GM18505 (cell line): Measurements from ENCODE around the gene LTBP2.

Experiments used
- ATAC-seq: cut with Tn5 transposase; IDR thresholded peaks from one replicate; pipeline ENCODE4 v1.9.1; 2021; ENCODE audit not compliant: unreplicated experiment
- POLR2A ChIP-seq: IDR thresholded peaks from 4 replicates; pipeline ENCODE4 v1.6.1; 2011; ENCODE audit warnings: borderline replicate concordance; ENCODE audit not compliant: insufficient read depth, insufficient read length; ENCODE audit errors: extremely low read depth

The LTBP2 gene

DNA sequence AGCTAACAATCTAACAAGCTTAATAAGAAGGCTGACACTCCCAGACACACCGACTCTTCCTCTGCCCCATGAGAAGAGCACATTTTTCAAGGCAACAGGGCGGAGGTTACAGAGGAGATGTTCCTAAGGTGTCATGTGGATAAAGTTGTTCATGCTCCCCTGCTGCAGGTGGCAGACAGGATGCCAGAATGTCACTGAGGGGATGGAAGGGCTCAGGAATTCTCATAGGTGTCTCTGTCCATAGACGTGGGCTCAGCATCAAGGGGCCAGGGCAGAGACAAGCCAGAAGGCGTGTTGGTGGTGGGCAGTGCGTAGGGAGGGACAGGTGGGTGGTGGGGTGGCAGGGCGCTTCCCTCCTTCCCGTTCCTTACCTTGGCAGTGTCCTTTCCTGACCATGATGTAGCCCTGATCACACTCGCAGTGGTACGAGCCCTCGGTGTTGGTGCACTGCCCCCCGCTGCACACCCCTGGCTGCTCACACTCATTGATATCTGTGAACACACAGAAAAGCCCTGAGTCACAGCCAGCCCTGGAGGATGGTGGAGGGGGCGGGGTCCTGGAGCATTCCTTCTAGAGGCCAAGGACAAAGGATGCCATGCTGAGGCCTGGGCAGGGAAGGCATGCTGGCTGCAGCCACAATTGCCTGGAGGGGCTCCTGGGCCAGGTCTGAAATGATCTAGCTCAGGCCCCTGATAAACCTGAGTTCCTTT, 95.4 kb downstream of the LTBP2 start:
- no peak for ATAC-seq
- TF ChIP-seq POLR2A, result no peak

DNA sequence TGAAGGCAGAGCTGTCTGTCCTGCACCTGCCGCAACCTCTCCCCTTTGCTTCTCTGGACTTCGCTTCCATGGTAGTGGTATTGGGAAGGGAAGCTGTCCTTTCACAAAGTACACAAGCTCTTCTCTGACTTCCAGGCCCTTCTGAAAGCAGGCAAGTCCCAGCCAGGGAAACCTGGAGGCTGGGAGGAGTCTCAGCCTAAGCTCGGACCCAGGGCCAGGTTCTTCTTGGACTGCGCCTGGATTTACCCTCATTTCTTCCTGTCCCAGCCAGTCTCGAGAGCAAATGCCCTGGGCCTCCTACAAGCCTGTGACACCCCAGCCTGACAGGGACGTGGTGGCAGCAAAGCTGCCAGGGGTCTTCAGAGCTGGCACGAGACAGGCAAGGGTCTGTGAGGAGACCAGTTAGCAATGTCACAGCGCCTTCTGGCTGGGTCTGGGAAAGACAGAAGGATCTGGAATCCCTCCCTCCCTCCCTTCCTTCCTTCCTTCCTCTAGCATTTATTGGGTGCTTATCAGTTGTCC, 96.1 kb downstream of the LTBP2 start:
- no peak for TF ChIP-seq POLR2A
- ATAC-seq, result no peak

DNA sequence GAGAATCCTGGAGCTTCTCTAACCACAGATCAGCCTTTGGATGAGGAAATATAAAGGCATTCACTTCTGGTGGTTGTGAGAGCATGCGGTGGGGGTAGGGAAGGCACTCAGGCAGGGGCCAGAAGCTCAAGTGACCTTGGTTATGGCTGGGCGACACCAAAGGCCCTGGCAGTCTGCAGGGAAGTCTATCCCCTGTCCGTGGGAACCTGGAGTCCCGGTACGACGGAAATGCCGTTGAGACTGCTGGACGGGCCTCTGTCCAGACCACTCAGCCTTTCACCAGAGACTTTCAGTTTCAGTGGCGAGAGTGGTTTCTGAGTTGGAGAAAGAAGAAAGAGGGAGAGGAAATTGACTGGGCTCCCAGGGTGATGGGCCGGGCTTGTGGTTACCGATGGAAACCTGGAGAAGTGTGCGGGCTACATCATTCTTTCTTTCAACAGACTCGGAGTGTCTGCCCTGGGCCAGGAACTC, 97.5 kb downstream of the LTBP2 start:
- ATAC-seq, result no peak
- no peak for TF ChIP-seq POLR2A

DNA sequence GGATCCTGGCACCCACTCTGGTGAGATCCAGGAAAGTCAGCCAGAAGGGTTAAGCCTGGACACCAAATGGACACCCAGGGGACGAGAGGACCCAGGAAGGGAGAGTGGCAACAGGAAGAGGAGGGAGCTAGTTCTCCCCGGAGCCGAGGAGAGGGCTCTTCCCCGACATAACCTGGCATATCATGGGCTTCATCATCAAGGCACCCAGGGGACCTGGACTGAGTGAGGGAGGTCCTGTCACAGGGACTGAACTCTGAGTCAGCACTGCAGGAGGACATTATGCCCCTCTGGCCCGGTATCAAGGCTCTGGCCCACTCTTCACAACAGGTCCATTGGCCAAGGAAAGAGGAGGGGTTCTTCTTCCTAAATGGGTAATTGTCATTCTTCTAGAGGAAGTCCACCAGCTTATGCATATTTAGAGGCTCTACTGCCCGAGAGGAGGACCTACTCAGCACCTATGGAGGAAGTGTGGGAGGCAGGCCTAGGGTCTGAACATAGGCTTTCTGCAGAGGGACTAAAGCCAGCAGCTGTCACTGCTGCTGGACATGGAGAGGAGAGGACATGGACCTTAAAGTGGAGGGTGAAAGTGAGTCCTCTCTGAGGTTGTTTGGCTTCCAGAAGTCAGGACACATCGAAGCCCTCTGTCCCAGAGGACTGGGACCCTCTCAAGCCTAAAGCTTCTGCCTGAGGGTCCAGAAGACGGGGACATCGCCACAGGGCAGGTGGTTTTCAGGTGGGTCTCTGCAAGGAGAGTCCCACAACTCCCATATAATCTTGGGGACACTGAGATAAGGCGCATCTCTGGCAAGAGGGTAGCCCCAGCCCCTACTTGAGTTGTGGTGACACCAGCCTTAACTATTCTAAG, 99.8 kb downstream of the LTBP2 start:
- TF ChIP-seq POLR2A, result no peak
- ATAC-seq, result no peak

DNA sequence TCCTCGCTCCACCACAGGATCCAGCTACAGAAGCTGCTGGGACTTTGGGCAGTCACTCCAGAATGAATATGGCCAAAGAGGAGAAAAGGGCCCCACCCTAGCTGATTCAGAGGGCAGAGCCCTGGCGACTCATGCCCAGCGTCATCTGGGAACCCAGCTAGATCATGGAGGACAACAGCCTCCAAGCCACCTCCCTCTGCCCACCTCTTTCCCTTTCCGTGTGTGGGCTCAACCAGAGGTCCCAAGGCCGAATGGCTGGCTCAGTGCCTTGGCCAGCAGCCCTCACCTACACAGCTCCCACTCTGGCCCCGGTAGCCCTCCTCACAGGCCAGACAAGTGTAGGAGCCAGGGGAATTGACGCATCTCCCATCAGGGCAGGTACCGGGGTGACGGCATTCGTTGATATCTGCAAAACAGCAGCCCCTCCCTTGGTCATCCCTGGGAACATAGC, 101.1 kb downstream of the LTBP2 start:
- no peak for TF ChIP-seq POLR2A
- ATAC-seq, result no peak

DNA sequence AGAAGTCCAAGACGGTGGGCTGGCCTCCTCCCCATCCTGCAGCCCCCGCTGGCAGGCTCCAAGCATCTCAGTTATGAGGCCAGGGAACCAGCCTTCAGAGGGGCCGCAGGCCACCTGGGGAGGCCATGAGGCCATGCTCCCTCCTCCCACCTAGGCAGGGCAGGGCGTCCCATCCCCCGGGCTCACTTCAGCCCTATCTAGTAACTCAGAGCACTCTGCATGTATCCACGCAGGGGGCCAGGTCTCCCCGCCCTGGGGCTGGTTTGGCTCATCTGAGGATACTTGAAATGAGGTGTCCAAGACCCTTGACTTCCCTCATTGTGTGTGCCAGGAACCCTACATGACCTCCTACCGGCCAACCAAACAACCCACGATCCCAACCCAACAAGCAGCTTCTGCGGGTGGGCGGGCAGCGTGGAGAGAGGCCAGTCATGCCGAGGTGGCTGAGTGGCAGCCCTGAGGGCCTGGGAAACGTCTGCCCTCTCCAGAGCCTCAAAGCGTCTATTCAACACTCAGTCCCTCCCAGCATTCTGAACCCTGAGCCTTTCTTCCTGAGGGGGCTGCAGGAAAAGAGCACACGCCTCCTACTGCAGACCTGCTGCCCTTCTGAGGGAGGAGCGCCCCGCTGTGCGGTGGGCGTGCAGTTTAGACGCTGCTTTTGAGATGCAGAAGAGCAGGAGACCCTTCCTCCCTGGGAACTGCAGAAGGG, 101.7 kb downstream of the LTBP2 start:
- no peak for ATAC-seq

DNA sequence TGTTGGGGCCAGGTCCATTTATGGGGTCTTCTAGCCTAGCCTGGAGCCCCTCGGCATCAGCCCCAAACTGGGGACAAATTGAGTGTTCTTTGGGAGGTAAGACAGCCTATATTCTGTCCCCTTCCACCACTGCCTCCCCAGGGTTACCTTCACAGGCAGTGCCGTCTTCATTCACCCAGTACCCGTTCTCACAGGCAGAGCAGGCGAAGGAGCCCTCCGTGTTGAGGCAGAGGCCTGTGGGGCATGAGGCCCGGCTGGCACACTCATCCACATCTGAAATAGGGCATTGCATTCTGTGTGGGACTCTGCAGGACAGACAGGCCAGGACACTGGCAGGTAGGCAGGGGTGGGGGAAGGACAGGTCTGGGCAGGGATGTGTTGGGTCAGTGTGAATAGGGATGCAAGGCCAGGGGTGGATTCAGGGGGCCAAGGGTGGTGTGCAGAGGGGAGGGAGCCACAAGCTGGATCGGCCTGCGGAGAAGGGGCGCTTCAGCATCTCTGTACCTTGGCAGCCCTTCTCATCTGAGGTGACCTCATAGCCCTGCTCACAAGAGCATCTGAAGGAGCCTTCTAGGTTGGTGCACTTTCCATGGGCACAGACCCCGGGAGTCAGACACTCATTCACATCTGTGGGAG, 102.3 kb downstream of the LTBP2 start:
- ATAC-seq, result no peak
- no peak for TF ChIP-seq POLR2A

More for the DNA sequence above, 101.7 kb downstream of the LTBP2 start:
- TF ChIP-seq POLR2A, result no peak

DNA sequence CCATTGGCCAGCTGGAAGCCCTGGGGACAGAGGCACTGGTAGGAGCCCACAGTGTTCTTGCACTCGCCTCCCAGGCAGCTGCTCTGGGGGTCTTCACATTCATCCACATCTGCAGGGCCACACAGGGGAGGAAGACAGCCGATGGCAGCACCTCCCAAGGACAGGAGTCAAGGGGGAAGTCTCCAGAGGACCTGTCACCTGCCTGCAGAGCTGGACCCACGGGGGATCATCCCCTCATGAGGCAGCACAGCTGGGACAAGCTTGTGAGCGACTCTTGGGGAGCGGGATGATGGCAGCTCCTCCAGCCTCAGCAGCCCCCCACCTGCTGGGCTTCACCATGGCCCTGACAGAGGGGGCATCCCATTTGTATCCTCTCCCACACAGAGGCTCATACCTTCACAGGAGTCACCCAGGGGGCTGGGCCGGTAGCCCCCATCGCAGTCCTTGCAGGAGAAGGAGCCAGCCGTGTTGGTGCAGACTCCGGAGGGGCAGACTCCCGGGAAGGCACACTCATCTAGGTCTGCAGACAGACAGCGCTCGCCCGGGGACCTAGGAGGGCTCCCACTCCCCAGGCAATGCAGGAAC, 103.1 kb downstream of the LTBP2 start:
- no peak for ATAC-seq
- TF ChIP-seq POLR2A, result no peak

DNA sequence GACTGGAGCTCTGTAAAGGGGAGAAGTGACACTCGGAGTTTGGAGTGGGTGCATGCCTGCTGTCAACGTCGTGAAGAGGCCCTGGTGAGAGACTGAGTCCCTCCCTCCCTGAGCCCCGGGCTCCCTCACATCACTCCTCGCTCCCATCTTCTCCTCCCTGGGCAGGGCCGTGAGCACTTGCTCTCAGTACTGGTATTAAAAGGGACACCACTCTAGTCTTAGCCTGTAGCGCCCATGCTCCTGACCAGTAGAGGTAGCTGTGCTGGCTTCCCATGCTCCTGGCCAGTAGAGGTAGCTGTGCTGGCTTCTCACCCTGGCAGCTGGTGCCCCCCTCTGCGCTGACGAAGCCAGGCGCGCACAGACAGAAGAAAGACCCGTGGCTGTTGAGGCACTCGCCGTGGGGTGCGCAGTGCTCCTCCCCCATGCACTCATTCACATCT, 103.7 kb downstream of the LTBP2 start:
- no peak for TF ChIP-seq POLR2A
- no peak for ATAC-seq

DNA sequence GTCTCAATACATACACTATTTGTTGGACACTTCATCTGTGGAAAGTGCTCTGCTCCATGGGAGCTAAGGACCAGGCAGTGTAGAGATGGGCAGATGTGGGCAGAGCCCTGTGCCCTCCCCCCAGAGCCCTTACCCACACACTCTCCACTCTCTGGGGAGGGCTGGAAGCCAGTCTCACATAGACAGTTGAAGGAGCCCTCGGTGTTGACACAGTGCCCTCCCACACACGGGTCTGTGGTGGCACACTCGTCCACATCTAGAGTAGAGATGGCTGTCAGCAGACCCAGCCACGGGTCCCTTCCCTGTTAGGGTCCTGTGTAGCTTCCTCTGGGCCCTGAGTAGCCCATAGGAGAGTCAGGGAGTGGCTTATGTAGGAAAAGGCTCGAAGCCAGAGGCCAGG, 104.2 kb downstream of the LTBP2 start:
- no peak for TF ChIP-seq POLR2A
- ATAC-seq, result no peak

DNA sequence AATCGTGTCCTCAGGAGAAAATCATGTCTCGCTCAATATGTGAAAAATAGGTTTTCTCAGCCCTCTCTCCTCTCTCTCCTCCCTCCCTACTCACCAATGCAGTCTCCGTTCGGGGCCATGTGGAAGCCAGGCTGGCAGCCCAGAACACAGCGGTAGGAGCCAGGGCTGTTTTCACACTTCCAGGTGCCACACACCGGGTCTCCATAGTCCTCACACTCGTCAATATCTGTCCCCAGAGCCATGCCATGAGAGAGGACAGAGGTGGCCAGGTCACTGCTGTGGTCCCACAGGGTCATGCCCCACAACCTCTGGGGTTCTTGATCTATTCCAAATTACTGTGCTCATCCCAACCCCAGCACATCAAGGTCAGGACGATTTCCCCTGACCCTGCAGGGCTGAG, 105.0 kb downstream of the LTBP2 start:
- ATAC-seq, result no peak
- no peak for TF ChIP-seq POLR2A

DNA sequence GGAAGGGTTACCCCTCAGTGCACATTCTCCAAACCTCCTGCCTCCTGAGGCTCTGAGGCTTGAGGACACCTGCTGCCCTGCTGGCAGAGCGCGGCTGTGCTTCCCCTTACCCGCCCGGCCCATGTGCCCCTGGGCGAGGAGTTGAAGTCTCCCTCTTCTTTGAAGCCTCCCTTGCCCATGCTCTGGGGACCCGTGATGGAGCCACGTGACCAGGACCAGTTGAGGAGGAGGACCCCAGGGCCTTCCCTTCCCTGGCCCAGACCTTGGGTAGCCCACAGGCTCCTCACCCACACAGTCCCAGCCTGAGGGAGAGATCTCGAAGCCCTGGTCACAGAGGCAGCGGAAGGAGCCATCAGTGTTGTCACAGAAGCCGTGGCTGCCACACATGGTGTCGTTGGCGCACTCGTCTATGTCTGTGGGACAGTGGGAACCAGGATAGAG, 105.6 kb downstream of the LTBP2 start:
- no peak for TF ChIP-seq POLR2A
- ATAC-seq, result no peak
